Chondrocyte (in vitro differentiated cells): ENCODE data around the gene POLD2. TPM values are rescaled to one million over a fixed set of nuclear protein-coding genes. Genes with fewer than 3 reads are reported as not detected.
A peak's percentile ranks its signal among the peaks of the same experiment; 100 is the strongest.

Source experiments
- DNase-seq: peaks from one replicate; pipeline ENCODE4 v3.0.0; 2021; ENCODE audit warnings: mixed read lengths, low spot score
- H3K27ac Mint-ChIP-seq: one replicate; pipeline ENCODE4 v1.8.0; 2021; ENCODE audit warnings: mild to moderate bottlenecking, moderate library complexity, mixed read lengths; ENCODE audit not compliant: unreplicated experiment
- H3K27me3 Mint-ChIP-seq: 2 replicates; pipeline ENCODE4 v1.8.0; 2021; ENCODE audit warnings: low read depth, mixed read lengths
- H3K36me3 Mint-ChIP-seq: 2 replicates; pipeline ENCODE4 v1.8.0; 2021; ENCODE audit warnings: low read depth, mixed read lengths
- H3K4me1 Mint-ChIP-seq: 2 replicates; pipeline ENCODE4 v1.8.0; 2021; ENCODE audit warnings: low read depth, mild to moderate bottlenecking, mixed read lengths
- H3K4me3 Mint-ChIP-seq: one replicate; pipeline ENCODE4 v1.8.0; 2021; ENCODE audit warnings: mild to moderate bottlenecking, moderate library complexity, mixed read lengths; ENCODE audit not compliant: unreplicated experiment
- H3K9me3 Mint-ChIP-seq: 2 replicates; pipeline ENCODE4 v1.8.0; 2021; ENCODE audit warnings: low read depth, mixed read lengths
- total RNA-seq: library from RNA; stranded (reverse); gene quantifications from 3 replicates; pipeline ENCODE4 v1.2.1, GENCODE V29; 2021
- TF ChIP-seq, protein P1 (sequence below): fragments of 200-600 bp; sonication (generic); IDR thresholded peaks from 2 replicates; pipeline ENCODE4 v1.5.0; 2021; ENCODE audit warnings: antibody characterized with exemption, mild to moderate bottlenecking, moderate library complexity

POLD2 gene
- total RNA-seq, 1 donor from 2014 or later = 49.2 TPM

DNA sequence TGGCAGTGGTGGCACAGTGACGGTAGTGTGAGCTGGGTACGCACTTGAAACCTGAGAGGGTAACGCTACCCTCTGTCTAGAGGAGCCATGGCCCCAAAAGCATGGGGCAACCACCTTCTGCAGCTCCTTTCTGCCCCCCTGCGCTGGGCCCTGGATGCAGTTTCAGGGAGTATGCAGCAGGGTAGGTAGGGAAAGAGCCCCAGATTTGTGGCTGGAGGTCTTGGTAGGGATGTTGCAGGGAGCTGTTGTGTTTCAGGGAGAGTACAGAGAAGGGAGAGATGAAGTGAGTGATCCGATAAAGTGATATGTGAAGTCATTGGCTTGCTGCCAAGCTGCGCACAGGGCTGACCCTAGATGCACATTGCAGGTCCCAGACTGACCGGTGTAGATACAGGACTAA lies 55.3 kb downstream of the POLD2 start:
- peak; percentile 53 for DNase-seq
- TF ChIP-seq, protein P1, sequence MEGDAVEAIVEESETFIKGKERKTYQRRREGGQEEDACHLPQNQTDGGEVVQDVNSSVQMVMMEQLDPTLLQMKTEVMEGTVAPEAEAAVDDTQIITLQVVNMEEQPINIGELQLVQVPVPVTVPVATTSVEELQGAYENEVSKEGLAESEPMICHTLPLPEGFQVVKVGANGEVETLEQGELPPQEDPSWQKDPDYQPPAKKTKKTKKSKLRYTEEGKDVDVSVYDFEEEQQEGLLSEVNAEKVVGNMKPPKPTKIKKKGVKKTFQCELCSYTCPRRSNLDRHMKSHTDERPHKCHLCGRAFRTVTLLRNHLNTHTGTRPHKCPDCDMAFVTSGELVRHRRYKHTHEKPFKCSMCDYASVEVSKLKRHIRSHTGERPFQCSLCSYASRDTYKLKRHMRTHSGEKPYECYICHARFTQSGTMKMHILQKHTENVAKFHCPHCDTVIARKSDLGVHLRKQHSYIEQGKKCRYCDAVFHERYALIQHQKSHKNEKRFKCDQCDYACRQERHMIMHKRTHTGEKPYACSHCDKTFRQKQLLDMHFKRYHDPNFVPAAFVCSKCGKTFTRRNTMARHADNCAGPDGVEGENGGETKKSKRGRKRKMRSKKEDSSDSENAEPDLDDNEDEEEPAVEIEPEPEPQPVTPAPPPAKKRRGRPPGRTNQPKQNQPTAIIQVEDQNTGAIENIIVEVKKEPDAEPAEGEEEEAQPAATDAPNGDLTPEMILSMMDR = no peak
- Mint-ChIP-seq H3K9me3 (no peaks in the 10 kb centered on the region), H3K36me3 (peaks cover 3% of the 10 kb centered on the region), H3K4me1 (peaks cover 44% of the 10 kb centered on the region), H3K4me3 (no peak overlapping the region), H3K27me3 (no peaks in the 10 kb centered on the region), H3K27ac (peak overlapping the region; percentile 8)

DNA sequence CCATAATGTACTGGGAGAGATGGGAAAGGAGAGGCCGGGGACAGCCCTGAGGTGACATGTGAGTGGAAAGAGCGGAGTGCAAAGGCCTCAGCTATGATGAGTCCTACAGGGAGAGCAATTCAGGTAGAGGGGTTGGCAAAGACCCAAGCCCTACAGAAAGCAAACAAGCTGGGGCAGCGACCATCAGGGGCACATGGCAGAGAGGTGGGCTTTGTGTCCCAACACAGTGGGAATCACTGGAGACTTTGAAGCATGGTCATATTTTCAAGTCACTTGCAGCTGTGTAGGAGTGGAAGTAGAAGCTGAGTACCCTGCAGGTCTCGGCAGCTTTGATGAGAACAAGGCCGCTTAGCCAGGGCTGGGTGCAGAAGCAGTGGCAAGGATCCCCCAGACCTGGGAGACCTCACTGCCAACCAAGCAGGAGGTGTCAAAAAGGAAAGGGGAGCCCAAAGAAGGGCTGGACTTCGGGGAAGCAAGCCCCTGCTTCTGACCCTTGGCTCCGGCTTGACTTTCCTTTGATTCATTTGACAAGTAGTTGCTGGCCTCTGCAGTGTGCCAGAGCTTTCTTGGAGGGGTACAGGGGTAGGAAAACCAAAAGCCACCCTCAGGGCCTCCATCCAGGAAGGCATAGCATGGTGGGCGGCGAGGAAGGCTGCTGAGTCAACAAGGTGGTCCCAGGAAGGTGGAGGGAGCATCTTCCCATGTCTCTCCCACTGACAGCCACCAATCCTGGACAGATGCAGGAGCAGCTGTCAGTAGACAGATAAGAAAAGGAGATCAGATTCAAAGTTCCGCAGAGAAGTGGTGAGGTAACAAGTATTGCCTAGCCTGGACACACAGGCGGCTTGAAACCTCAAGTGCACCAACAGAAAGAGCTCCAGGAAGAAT lies 56.0 kb downstream of the POLD2 start:
- TF ChIP-seq, protein P1 = no peak
- Mint-ChIP-seq H3K27me3 (no peaks in the 10 kb centered on the region), H3K4me3 (no peak overlapping the region), H3K27ac (no peak overlapping the region), H3K4me1 (peaks cover 36% of the 10 kb centered on the region), H3K36me3 (no peaks in the 10 kb centered on the region), H3K9me3 (no peaks in the 10 kb centered on the region)
- DNase-seq = peak; percentile 61

DNA sequence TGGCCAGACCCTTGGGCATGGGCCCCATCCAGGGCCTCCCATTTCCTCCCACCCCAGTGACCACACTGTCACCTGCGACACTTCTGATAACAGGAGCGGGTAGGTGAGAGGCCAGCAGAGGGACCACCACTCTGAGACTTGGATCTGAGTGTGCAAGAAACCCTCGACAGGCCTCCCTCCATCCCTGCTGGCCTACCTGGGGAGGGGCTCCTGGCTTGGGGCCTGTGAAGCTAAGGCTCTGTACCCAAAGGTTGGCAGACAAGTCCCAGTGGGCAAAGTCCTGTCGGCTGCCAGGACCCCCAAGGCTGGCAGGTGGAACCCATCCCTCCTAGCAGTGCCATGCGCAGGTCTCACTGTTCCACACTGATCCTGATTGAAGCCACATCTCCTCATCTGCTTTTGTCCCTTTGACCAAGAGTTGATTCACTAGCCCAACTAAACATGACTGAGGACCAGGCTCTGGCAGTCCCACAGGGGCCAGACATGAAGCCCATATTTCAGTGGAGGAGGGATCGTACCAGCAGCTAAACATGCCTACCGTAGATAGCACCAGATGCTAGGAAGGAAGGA lies 56.8 kb downstream of the POLD2 start:
- TF ChIP-seq, protein P1 = no peak
- no peak overlapping the region for H3K4me3 Mint-ChIP-seq

DNA sequence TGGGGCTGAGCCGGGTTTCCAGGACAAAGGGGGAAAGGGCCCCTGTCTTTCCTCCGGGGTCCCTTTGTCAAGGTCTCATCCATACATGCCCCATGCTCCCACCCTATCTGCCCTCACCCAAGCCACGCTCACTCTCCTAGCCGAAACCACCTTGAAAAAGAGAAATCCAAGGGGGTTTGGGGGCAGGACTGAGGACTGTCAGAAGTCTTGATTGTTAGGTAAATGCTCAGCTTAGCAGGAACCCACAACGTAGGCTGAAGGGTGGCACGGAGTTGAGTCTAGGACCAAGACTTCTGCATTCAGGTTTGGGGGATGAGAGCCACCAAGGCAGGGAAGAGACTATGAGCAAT lies 57.3 kb downstream of the POLD2 start:
- TF ChIP-seq, protein P1 = no peak
- Mint-ChIP-seq H3K27ac (no peak overlapping the region), H3K9me3 (no peaks in the 10 kb centered on the region), H3K4me3 (no peak overlapping the region), H3K36me3 (peaks cover 5% of the 10 kb centered on the region), H3K4me1 (peaks cover 25% of the 10 kb centered on the region), H3K27me3 (no peaks in the 10 kb centered on the region)
- no peak for DNase-seq

More for the DNA sequence above, 56.8 kb downstream of the POLD2 start:
- H3K36me3 Mint-ChIP-seq = peaks cover 2% of the 10 kb centered on the region
- peaks cover 29% of the 10 kb centered on the region for H3K4me1 Mint-ChIP-seq
- DNase-seq = peak; percentile 71
- no peaks in the 10 kb centered on the region for H3K27me3 Mint-ChIP-seq
- H3K27ac Mint-ChIP-seq = no peak overlapping the region
- no peaks in the 10 kb centered on the region for H3K9me3 Mint-ChIP-seq

DNA sequence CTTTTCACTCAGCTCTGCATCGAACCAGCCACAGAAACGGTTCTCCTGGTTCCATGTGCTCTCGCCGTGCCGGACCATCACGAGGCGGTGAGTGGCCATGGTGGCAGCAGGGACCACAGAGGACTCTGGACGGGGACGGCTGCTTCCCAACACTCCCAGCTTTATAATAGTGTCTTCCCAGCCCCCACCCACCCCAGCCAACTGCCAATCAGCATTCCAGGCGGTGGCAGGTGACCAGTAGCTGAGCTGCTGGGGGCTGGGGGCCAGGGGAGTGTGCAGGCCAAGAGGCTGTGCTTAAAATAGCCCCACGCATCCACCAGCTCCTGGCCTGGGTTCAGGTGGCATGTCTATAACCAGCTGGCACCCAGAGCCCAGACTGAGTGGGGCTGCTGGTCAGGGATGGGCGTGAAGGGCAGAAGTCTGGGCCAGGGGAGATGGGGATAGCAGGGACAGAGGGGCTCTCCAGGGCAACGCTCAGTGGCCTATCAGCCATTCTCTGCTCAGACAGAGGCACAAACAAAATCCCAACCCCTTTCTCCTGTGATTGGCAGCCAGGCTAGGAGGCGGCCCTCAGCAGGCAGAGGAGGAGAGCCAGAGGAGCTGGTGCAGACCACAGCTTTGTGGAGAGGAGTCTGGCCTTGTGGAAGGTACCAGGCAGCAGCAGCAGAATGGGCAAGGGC lies 57.8 kb downstream of the POLD2 start, which contains the start of gene PGAM2:
PGAM2 (minus strand) TSS at position 137 of the 680 bp plus-strand sequence; CDS start at position 99, 38 bp downstream.
- Mint-ChIP-seq H3K4me1 (peaks cover 25% of the 10 kb centered on the region), H3K36me3 (peaks cover 5% of the 10 kb centered on the region), H3K27me3 (no peaks in the 10 kb centered on the region), H3K9me3 (no peaks in the 10 kb centered on the region), H3K27ac (no peak within 1 kb of the TSS), H3K4me3 (no peak within 1 kb of the TSS)
- DNase-seq = peak; percentile 57
- TF ChIP-seq, protein P1 = no peak
